Central memory CD4-positive, alpha-beta T cell (primary cell): Measurements from ENCODE around the gene VPS41.

Experiments
- DNase-seq: peaks from one replicate; pipeline ENCODE4 v3.0.0; 2022

VPS41 gene

GRCh38 chr7:38716397-38716796 is 192.6 kb downstream of the VPS41 start:
- DNase-seq = no peak

- no peak for DNase-seq
Measured at GRCh38 chr7:38709123-38709522, 199.9 kb downstream of the VPS41 start.

- DNase-seq = no peak
Measured at GRCh38 chr7:38704751-38705150, 204.2 kb downstream of the VPS41 start.

- no peak for DNase-seq
Measured at GRCh38 chr7:38704041-38704547, 204.9 kb downstream of the VPS41 start.

- no peak for DNase-seq
Measured at GRCh38 chr7:38703093-38703492, 205.9 kb downstream of the VPS41 start.

- no peak for DNase-seq
Measured at GRCh38 chr7:38702002-38702535, 206.9 kb downstream of the VPS41 start.

- DNase-seq = no peak
Measured at GRCh38 chr7:38700116-38700515, 208.9 kb downstream of the VPS41 start.

- no peak for DNase-seq
Measured at GRCh38 chr7:38699471-38699870, 209.5 kb downstream of the VPS41 start.

- DNase-seq = no peak
Measured at GRCh38 chr7:38694326-38694725, 214.7 kb downstream of the VPS41 start.

GRCh38 chr7:38686888-38687287 is 222.1 kb downstream of the VPS41 start:
- DNase-seq = no peak

GRCh38 chr7:38685851-38686250 is 223.1 kb downstream of the VPS41 start:
- DNase-seq = no peak

- DNase-seq = no peak
Measured at GRCh38 chr7:38682606-38683005, 226.4 kb downstream of the VPS41 start.

GRCh38 chr7:38681882-38682281 is 227.1 kb downstream of the VPS41 start:
- DNase-seq = no peak

GRCh38 chr7:38679419-38679818 is 229.6 kb downstream of the VPS41 start:
- DNase-seq = no peak

GRCh38 chr7:38678698-38679054 is 230.3 kb downstream of the VPS41 start:
- DNase-seq = no peak

- no peak for DNase-seq
Measured at GRCh38 chr7:38677981-38678697, 230.9 kb downstream of the VPS41 start.

GRCh38 chr7:38675494-38676106 is 233.4 kb downstream of the VPS41 start:
- DNase-seq = no peak

GRCh38 chr7:38674513-38674912 is 234.5 kb downstream of the VPS41 start:
- no peak for DNase-seq

- DNase-seq = no peak
Measured at GRCh38 chr7:38673795-38674194, 235.2 kb downstream of the VPS41 start.
